H9 (cell line): ENCODE measurements around the gene KRTAP21-3. TPM values are rescaled to one million over a fixed set of nuclear protein-coding genes. Genes with fewer than 3 reads are reported as not detected.
"Not testable (repeated sequence)": the region's sequence is repeated elsewhere in the genome, so short reads cannot be mapped to it uniquely, and the experiment has no call there.

Experiments
- DNase-seq: peaks from one replicate; pipeline ENCODE4 v3.0.0-alpha.2; 2017
- H2AFZ ChIP-seq: one replicate; pipeline ENCODE4 v1.6.1; 2013; ENCODE audit warnings: mild to moderate bottlenecking, low read length, control low read depth, moderate library complexity
- H2AK5ac ChIP-seq: 2 replicates; pipeline ENCODE4 v1.6.1; 2013; ENCODE audit warnings: low read length, control low read depth, mixed read lengths; ENCODE audit not compliant: insufficient read length
- H2BK120ac ChIP-seq: one replicate; pipeline ENCODE4 v1.6.1; 2013; ENCODE audit warnings: low read depth, mild to moderate bottlenecking, low read length, control low read depth, inconsistent platforms; ENCODE audit not compliant: poor library complexity, severe bottlenecking
- H2BK12ac ChIP-seq: 2 replicates; pipeline ENCODE4 v1.6.1; 2013; ENCODE audit warnings: low read length, control low read depth, mixed read lengths, low read depth; ENCODE audit not compliant: insufficient read length
- H2BK15ac ChIP-seq: 2 replicates; pipeline ENCODE4 v1.6.1; 2013; ENCODE audit warnings: low read depth, low read length, control low read depth
- H2BK20ac ChIP-seq: one replicate; pipeline ENCODE4 v1.6.1; 2013; ENCODE audit warnings: low read depth, mild to moderate bottlenecking, low read length, control low read depth, inconsistent platforms; ENCODE audit not compliant: poor library complexity, severe bottlenecking
- H2BK5ac ChIP-seq: 2 replicates; pipeline ENCODE4 v1.6.1; 2013; ENCODE audit warnings: low read length, control low read depth, mixed read lengths; ENCODE audit not compliant: insufficient read length
- H3K14ac ChIP-seq: 2 replicates; pipeline ENCODE4 v1.6.1; 2013; ENCODE audit warnings: low read length, control low read depth; ENCODE audit not compliant: insufficient read depth
- H3K18ac ChIP-seq: 2 replicates; pipeline ENCODE4 v1.6.1; 2013; ENCODE audit warnings: low read depth, mild to moderate bottlenecking, mixed read lengths, low read length, control low read depth; ENCODE audit not compliant: insufficient read length
- H3K23ac ChIP-seq: 2 replicates; pipeline ENCODE4 v1.6.1; 2013; ENCODE audit warnings: low read length, control low read depth, mixed read lengths, low read depth; ENCODE audit not compliant: insufficient read length
- H3K23me2 ChIP-seq: 2 replicates; pipeline ENCODE4 v1.6.1; 2013; ENCODE audit warnings: low read depth, mild to moderate bottlenecking, mixed read lengths, low read length, control low read depth; ENCODE audit not compliant: insufficient read length, poor library complexity, severe bottlenecking
- H3K27ac ChIP-seq: 2 replicates; pipeline ENCODE4 v1.5.1; 2013; ENCODE audit warnings: low read length, control low read depth, mixed read lengths, low read depth; ENCODE audit not compliant: insufficient read length
- H3K27me3 ChIP-seq: 2 replicates; pipeline ENCODE4 v1.6.1; 2013; ENCODE audit warnings: low read length, control low read depth, inconsistent platforms; ENCODE audit not compliant: insufficient read depth
- H3K4ac ChIP-seq: 2 replicates; pipeline ENCODE4 v1.6.1; 2013; ENCODE audit warnings: low read depth, mild to moderate bottlenecking, control low read depth, inconsistent platforms, low read length, moderate library complexity
- H3K4me1 ChIP-seq: 2 replicates; pipeline ENCODE4 v1.6.1; 2013; ENCODE audit warnings: low read length, control low read depth, inconsistent platforms; ENCODE audit not compliant: insufficient read depth
- H3K4me2 ChIP-seq: 2 replicates; pipeline ENCODE4 v1.6.1; 2013; ENCODE audit warnings: low read length, control low read depth, mixed read lengths; ENCODE audit not compliant: insufficient read length, insufficient read depth
- H3K56ac ChIP-seq: 2 replicates; pipeline ENCODE4 v1.6.1; 2013; ENCODE audit warnings: low read depth, mild to moderate bottlenecking, mixed read lengths, low read length, control low read depth; ENCODE audit not compliant: insufficient read length
- H3K79me1 ChIP-seq: 2 replicates; pipeline ENCODE4 v1.6.1; 2013; ENCODE audit warnings: low read depth, mild to moderate bottlenecking, moderate library complexity, low read length, control low read depth, inconsistent platforms; ENCODE audit not compliant: insufficient read depth, poor library complexity, severe bottlenecking
- H3K79me2 ChIP-seq: 2 replicates; pipeline ENCODE4 v1.6.1; 2013; ENCODE audit warnings: low read length, control low read depth, inconsistent platforms; ENCODE audit not compliant: insufficient read depth
- H3K9ac ChIP-seq: 2 replicates; pipeline ENCODE4 v1.6.1; 2013; ENCODE audit warnings: low read length, control low read depth, mixed read lengths; ENCODE audit not compliant: insufficient read length; ENCODE audit errors: extremely low read depth
- H3K9me3 ChIP-seq: one replicate; pipeline ENCODE4 v1.6.1; 2013; ENCODE audit warnings: low read depth, low read length, inconsistent platforms; ENCODE audit not compliant: control insufficient read depth
- H3T11ph ChIP-seq: one replicate; pipeline ENCODE4 v1.6.1; 2013; ENCODE audit warnings: mild to moderate bottlenecking, low read length, control low read depth, inconsistent platforms
- H4K20me1 ChIP-seq: one replicate; pipeline ENCODE4 v1.6.1; 2013; ENCODE audit not compliant: control insufficient read depth, insufficient read length, insufficient read depth
- H4K5ac ChIP-seq: 2 replicates; pipeline ENCODE4 v1.6.1; 2013; ENCODE audit warnings: low read depth, mild to moderate bottlenecking, mixed read lengths, low read length, control low read depth; ENCODE audit not compliant: insufficient read length
- H4K8ac ChIP-seq: replicated peaks from 2 replicates; pipeline ENCODE4 v1.6.1; 2013; ENCODE audit warnings: low read length, control low read depth, mixed read lengths, low read depth; ENCODE audit not compliant: insufficient read length
- H4K91ac ChIP-seq: 2 replicates; pipeline ENCODE4 v1.6.1; 2013; ENCODE audit warnings: low read depth, mild to moderate bottlenecking, moderate library complexity, mixed read lengths, low read length, control low read depth; ENCODE audit not compliant: insufficient read length
- H3K27ac Mint-ChIP-seq, 3 experiments: 2 replicates in 2 of 3; 3 replicates in 1 of 3; pipeline ENCODE4 v1.8.0; 2020 to 2021; ENCODE audit warnings: mixed read lengths in 3 of 3, mild to moderate bottlenecking in 1 of 3, moderate library complexity in 1 of 3
- H3K27me3 Mint-ChIP-seq: 2 replicates; pipeline ENCODE4 v1.8.0; 2021; ENCODE audit warnings: low read depth, mild to moderate bottlenecking, moderate library complexity, mixed read lengths
- H3K36me3 Mint-ChIP-seq, 3 experiments: 2 replicates in 2 of 3; 3 replicates in 1 of 3; pipeline ENCODE4 v1.8.0; 2020 to 2021; ENCODE audit warnings: low read depth in 3 of 3, mixed read lengths in 3 of 3; ENCODE audit not compliant: insufficient read depth in 1 of 3
- H3K4me1 Mint-ChIP-seq, 2 experiments: 2 replicates each; pipeline ENCODE4 v1.8.0; 2020; ENCODE audit warnings: mixed read lengths in 2 of 2
- H3K4me3 Mint-ChIP-seq, 2 experiments: 2 replicates in 1 of 2; 3 replicates in 1 of 2; pipeline ENCODE4 v1.8.0; 2020 to 2021; ENCODE audit warnings: mild to moderate bottlenecking in 2 of 2, mixed read lengths in 2 of 2, moderate library complexity in 1 of 2
- H3K9me3 Mint-ChIP-seq, 2 experiments: 2 replicates in 1 of 2; 3 replicates in 1 of 2; pipeline ENCODE4 v1.8.0; 2020; ENCODE audit warnings: mild to moderate bottlenecking in 2 of 2, mixed read lengths in 2 of 2, moderate library complexity in 1 of 2
- CTCF ChIP-seq: fragments of 200-600 bp; sonication (generic); conservative IDR thresholded peaks from 3 replicates; pipeline ENCODE4 v1.8.0; 2021; ENCODE audit warnings: antibody characterized with exemption, mild to moderate bottlenecking
- WGBS: extraction: QIAGEN DNeasy Blood & Tissue Kit; methylation state at CpG from one replicate; pipeline ENCODE4 v1.1.7; 2013; ENCODE audit warnings: missing lambda C conversion rate, low lambda C conversion rate, mixed read lengths; ENCODE audit not compliant: insufficient read length; ENCODE audit errors: extremely low coverage; 5-methylcytosine and 5-hydroxymethylcytosine counted together
- total RNA-seq: library from RNA; stranded (reverse); gene quantifications from 2 replicates; pipeline ENCODE4 v1.2.1, GENCODE V29; 2021

KRTAP21-3 gene
- total RNA-seq, 1 experiment from 2014 or later = not detected

GRCh38 chr21:30758306-30758705 lies 39.7 kb upstream of the KRTAP21-3 start:
- no peak overlapping the region for H2BK15ac ChIP-seq
- H3K4me1 ChIP-seq = no peaks in the 10 kb centered on the region
- no peak overlapping the region for H3K4ac ChIP-seq
- H2BK12ac ChIP-seq = no peak overlapping the region
- no peaks in the 10 kb centered on the region for H3K79me1 ChIP-seq
- H4K8ac ChIP-seq = no peak overlapping the region
- no peak overlapping the region for H3T11ph ChIP-seq
- no peak overlapping the region for H3K4me2 ChIP-seq
- H3K14ac ChIP-seq = no peak overlapping the region
- H3K27ac ChIP-seq = no peak overlapping the region
- H3K56ac ChIP-seq = no peak overlapping the region
- no peak for DNase-seq
- H3K79me2 ChIP-seq = no peaks in the 10 kb centered on the region
- Mint-ChIP-seq H3K36me3 (peaks cover 0 to 24% (median 0%) of the 10 kb centered on the region in 3 experiments; a peak in 2 of 7 replicates), H3K27me3 (no peaks in the 10 kb centered on the region; the same call in 1 of the 2 replicates), H3K27ac (no peak overlapping the region), H3K4me3 (no peak overlapping the region), H3K9me3 (peaks cover 0 to 17% of the 10 kb centered on the region in 2 experiments; a peak in 1 of 5 replicates), H3K4me1 (no peaks in the 10 kb centered on the region)
- H2AFZ ChIP-seq = no peak overlapping the region
- WGBS = no CpG with 5 or more reads among the region's 2 CpGs
- no peak overlapping the region for H3K9ac ChIP-seq
- no peak overlapping the region for H3K23ac ChIP-seq
- no peak overlapping the region for H2AK5ac ChIP-seq
- no peaks in the 10 kb centered on the region for H3K9me3 ChIP-seq
- no peak for TF ChIP-seq CTCF
- no peak overlapping the region for H2BK120ac ChIP-seq
- H4K91ac ChIP-seq = no peak overlapping the region
- H2BK5ac ChIP-seq = no peak overlapping the region
- no peaks in the 10 kb centered on the region for H3K23me2 ChIP-seq
- no peak overlapping the region for H4K5ac ChIP-seq
- no peaks in the 10 kb centered on the region for H3K27me3 ChIP-seq
- H3K18ac ChIP-seq = no peak overlapping the region
- H2BK20ac ChIP-seq = no peak overlapping the region
- no peaks in the 10 kb centered on the region for H4K20me1 ChIP-seq

- not testable (repeated sequence) for H4K8ac ChIP-seq, H4K20me1 ChIP-seq, H3K23me2 ChIP-seq, H3K27me3 Mint-ChIP-seq, H3K4ac ChIP-seq, H3K27ac ChIP-seq, H2BK120ac ChIP-seq, H4K5ac ChIP-seq, H3K56ac ChIP-seq, H3K9ac ChIP-seq, DNase-seq, H3K79me1 ChIP-seq, H3K4me1 Mint-ChIP-seq, H2BK5ac ChIP-seq, H3K4me2 ChIP-seq, H3K27ac Mint-ChIP-seq, H2AFZ ChIP-seq, H3K14ac ChIP-seq, H2BK15ac ChIP-seq, H3K4me3 Mint-ChIP-seq, H4K91ac ChIP-seq, H3K4me1 ChIP-seq, H2BK20ac ChIP-seq, H3T11ph ChIP-seq, H3K27me3 ChIP-seq, H2AK5ac ChIP-seq, H3K9me3 ChIP-seq, H3K23ac ChIP-seq, H3K18ac ChIP-seq, H2BK12ac ChIP-seq, H3K79me2 ChIP-seq
- WGBS = no CpG with 5 or more reads among the region's 2 CpGs
- Mint-ChIP-seq H3K9me3 (peaks cover 0 to 16% of the 10 kb centered on the region in 2 experiments; a peak in 1 of 5 replicates), H3K36me3 (peaks cover 0 to 22% (median 0%) of the 10 kb centered on the region in 3 experiments; a peak in 2 of 7 replicates)
These were observed 36.8 kb upstream of the KRTAP21-3 start, which contains the start of gene KRTAP21-1 for GRCh38 chr21:30755328-30755727. TSS of gene KRTAP21-1 (minus strand) at chr21:30755428. CDS start at chr21:30755378, 50 bp downstream.
